Effector memory CD4-positive, alpha-beta T cell (primary cell): ENCODE results near the gene HPSE2.

Experiments
- DNase-seq, 3 donors: peaks; one replicate each; pipeline ENCODE4 v3.0.0-alpha.2; 2020
- H3K27ac ChIP-seq: 2 replicates; pipeline ENCODE4 v1.7.0; 2013; ENCODE audit warnings: mild to moderate bottlenecking, low read length, moderate library complexity; ENCODE audit not compliant: insufficient read depth, poor library complexity, severe bottlenecking
- H3K27me3 ChIP-seq: replicated peaks from 2 replicates; pipeline ENCODE4 v1.7.0; 2013; ENCODE audit warnings: mild to moderate bottlenecking, low read length; ENCODE audit not compliant: insufficient read depth, control insufficient read depth, poor library complexity, severe bottlenecking
- H3K36me3 ChIP-seq: 2 replicates; pipeline ENCODE4 v1.7.0; 2013; ENCODE audit warnings: mild to moderate bottlenecking, low read length, moderate library complexity; ENCODE audit not compliant: control insufficient read depth, insufficient read depth
- H3K4me1 ChIP-seq: 2 replicates; pipeline ENCODE4 v1.7.0; 2013; ENCODE audit warnings: low read length, mild to moderate bottlenecking; ENCODE audit not compliant: control insufficient read depth, insufficient read depth, poor library complexity, severe bottlenecking
- H3K4me3 ChIP-seq: 2 replicates; pipeline ENCODE4 v1.7.0; 2013; ENCODE audit warnings: low read length, low read depth, mild to moderate bottlenecking; ENCODE audit not compliant: insufficient read depth, poor library complexity, severe bottlenecking
- H3K9me3 ChIP-seq: 2 replicates; pipeline ENCODE4 v1.7.0; 2013; ENCODE audit warnings: mild to moderate bottlenecking, low read length, moderate library complexity; ENCODE audit not compliant: control insufficient read depth

The HPSE2 gene

GRCh38 chr10:99115703-99116102 is 119.9 kb downstream of the HPSE2 start:
- DNase-seq, result no peak
- no peaks in the 10 kb centered on the region for H3K36me3 ChIP-seq
- no peak overlapping the region for H3K4me3 ChIP-seq
- H3K27me3 ChIP-seq, result no peaks in the 10 kb centered on the region
- H3K9me3 ChIP-seq, result no peaks in the 10 kb centered on the region
- no peaks in the 10 kb centered on the region for H3K4me1 ChIP-seq
- no peak overlapping the region for H3K27ac ChIP-seq

- H3K9me3 ChIP-seq, result no peaks in the 10 kb centered on the region
- no peak for DNase-seq
- H3K4me3 ChIP-seq, result no peak overlapping the region
- H3K27ac ChIP-seq, result no peak overlapping the region
- H3K4me1 ChIP-seq, result no peaks in the 10 kb centered on the region
- no peaks in the 10 kb centered on the region for H3K27me3 ChIP-seq
- no peaks in the 10 kb centered on the region for H3K36me3 ChIP-seq
Measured at GRCh38 chr10:99085358-99085757, 150.3 kb downstream of the HPSE2 start.

GRCh38 chr10:99084161-99084560 is 151.5 kb downstream of the HPSE2 start:
- Histone ChIP-seq H3K36me3 (no peaks in the 10 kb centered on the region), H3K4me3 (no peak overlapping the region), H3K27me3 (no peaks in the 10 kb centered on the region), H3K4me1 (no peaks in the 10 kb centered on the region), H3K9me3 (no peaks in the 10 kb centered on the region), H3K27ac (no peak overlapping the region)
- no peak for DNase-seq

GRCh38 chr10:99080275-99080945 is 155.2 kb downstream of the HPSE2 start:
- Histone ChIP-seq H3K36me3 (no peaks in the 10 kb centered on the region), H3K4me3 (no peak overlapping the region), H3K27ac (no peak overlapping the region), H3K27me3 (no peaks in the 10 kb centered on the region), H3K9me3 (no peaks in the 10 kb centered on the region), H3K4me1 (no peaks in the 10 kb centered on the region)
- DNase-seq, result no peak

GRCh38 chr10:99062591-99062990 is 173.1 kb downstream of the HPSE2 start:
- no peak overlapping the region for H3K4me3 ChIP-seq

GRCh38 chr10:99058762-99059161 is 176.9 kb downstream of the HPSE2 start:
- Histone ChIP-seq H3K27me3 (no peaks in the 10 kb centered on the region), H3K36me3 (no peaks in the 10 kb centered on the region), H3K4me1 (no peaks in the 10 kb centered on the region), H3K4me3 (no peak overlapping the region), H3K27ac (no peak overlapping the region), H3K9me3 (no peaks in the 10 kb centered on the region)
- DNase-seq, result no peak

More at GRCh38 chr10:99062591-99062990, 173.1 kb downstream of the HPSE2 start:
- no peaks in the 10 kb centered on the region for H3K36me3 ChIP-seq
- no peaks in the 10 kb centered on the region for H3K4me1 ChIP-seq
- no peaks in the 10 kb centered on the region for H3K27me3 ChIP-seq
- H3K27ac ChIP-seq, result no peak overlapping the region
- H3K9me3 ChIP-seq, result no peaks in the 10 kb centered on the region
- DNase-seq, result no peak

GRCh38 chr10:99057936-99058690 is 177.5 kb downstream of the HPSE2 start:
- Histone ChIP-seq H3K4me3 (no peak overlapping the region), H3K4me1 (no peaks in the 10 kb centered on the region), H3K9me3 (no peaks in the 10 kb centered on the region), H3K27ac (no peak overlapping the region), H3K36me3 (no peaks in the 10 kb centered on the region), H3K27me3 (no peaks in the 10 kb centered on the region)
- DNase-seq, result no peak

GRCh38 chr10:99045671-99046070 is 190.0 kb downstream of the HPSE2 start:
- no peaks in the 10 kb centered on the region for H3K9me3 ChIP-seq
- no peak overlapping the region for H3K4me3 ChIP-seq
- no peaks in the 10 kb centered on the region for H3K27me3 ChIP-seq
- H3K4me1 ChIP-seq, result no peaks in the 10 kb centered on the region
- H3K36me3 ChIP-seq, result no peaks in the 10 kb centered on the region
- H3K27ac ChIP-seq, result no peak overlapping the region
- DNase-seq, result no peak

- no peak overlapping the region for H3K27ac ChIP-seq
- DNase-seq, result no peak
- no peaks in the 10 kb centered on the region for H3K9me3 ChIP-seq
- H3K27me3 ChIP-seq, result no peaks in the 10 kb centered on the region
- H3K4me3 ChIP-seq, result no peak overlapping the region
- H3K36me3 ChIP-seq, result no peaks in the 10 kb centered on the region
- H3K4me1 ChIP-seq, result no peaks in the 10 kb centered on the region
Measured at GRCh38 chr10:99042051-99042771, 193.4 kb downstream of the HPSE2 start.

- Histone ChIP-seq H3K9me3 (no peaks in the 10 kb centered on the region), H3K36me3 (no peaks in the 10 kb centered on the region), H3K4me1 (no peaks in the 10 kb centered on the region), H3K27me3 (no peaks in the 10 kb centered on the region), H3K4me3 (no peak overlapping the region), H3K27ac (no peak overlapping the region)
- no peak for DNase-seq
Measured at GRCh38 chr10:99041468-99041867, 194.2 kb downstream of the HPSE2 start.
